Sciatic nerve (tissue), 2 donors: Measurements from ENCODE around the gene CMSS1. TPM values are rescaled to one million over a fixed set of nuclear protein-coding genes. Genes with fewer than 3 reads are reported as not detected.

ENCODE experiments used
- ATAC-seq: fragments of 200-7000 bp; cut with Tn5 transposase; one replicate; pipeline ENCODE4 v1.9.1; 2020; ENCODE audit warnings: mild to moderate bottlenecking, moderate library complexity
- DNase-seq: peaks from one replicate; pipeline ENCODE4 v3.0.0-alpha.2; 2020; ENCODE audit warnings: low spot score
- intact Hi-C: fragments of 100-400 bp; cut with DNase I; formaldehyde crosslinking; loops from one replicate; pipeline ENCODE4 v1.14.2; 2022
- total RNA-seq: library from RNA; stranded (reverse); fragmentation: NEBNext Ultra II Directional; extraction: Animal tissue kit (Norgen Biotek cat#: 25700); gene quantifications from one replicate; pipeline ENCODE4 v1.2.1, GENCODE V29; 2021
- donor health status: DM: no; HTN: no; CAD: no.
- donor health status: DM: no; HTN: no; CAD: no.

The CMSS1 gene
- total RNA-seq = 26.7 TPM

DNA sequence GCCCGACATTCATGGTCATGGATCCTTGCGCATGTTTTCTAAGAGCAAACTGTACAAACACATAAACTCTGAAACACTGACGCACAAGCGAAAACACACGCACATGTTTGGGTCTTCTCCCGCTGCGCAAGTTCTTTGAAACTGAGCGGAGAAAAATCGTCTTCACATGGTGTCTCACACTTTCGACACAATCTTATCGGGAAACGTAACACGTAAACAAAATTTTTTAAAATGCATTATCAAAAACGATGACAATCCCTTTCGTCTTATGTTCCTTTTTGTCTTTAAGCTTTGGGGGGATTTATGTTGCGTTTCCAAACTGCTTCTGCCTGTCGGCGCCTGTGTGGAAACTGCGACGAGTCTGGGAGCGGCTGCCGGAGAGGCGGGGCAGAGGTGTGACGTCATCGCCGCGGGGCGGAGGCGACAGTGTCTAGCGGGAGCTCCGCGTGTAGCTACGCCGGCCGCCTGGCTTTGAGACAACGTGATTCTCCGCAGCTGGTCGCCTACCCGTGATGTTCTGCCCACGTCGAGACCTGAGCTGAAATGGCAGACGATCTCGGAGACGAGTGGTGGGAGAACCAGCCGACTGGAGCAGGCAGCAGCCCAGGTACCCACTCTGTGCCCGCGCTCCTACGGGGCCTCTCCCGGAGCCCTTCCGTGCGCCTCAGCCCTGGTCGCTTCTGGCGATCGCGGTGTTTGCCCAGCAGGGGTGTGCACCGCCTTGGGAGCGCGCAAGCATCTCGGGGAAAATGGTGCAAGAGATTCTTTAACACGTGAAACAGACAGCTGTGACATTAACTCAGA lies at the start of gene CMSS1:
TSS of gene CMSS1 (plus strand) at position 426 of the 804 bp plus-strand sequence.
- peak; percentile 98 for DNase-seq
- peak; percentile 99 for ATAC-seq
- intact Hi-C loops = no loop called here

DNA sequence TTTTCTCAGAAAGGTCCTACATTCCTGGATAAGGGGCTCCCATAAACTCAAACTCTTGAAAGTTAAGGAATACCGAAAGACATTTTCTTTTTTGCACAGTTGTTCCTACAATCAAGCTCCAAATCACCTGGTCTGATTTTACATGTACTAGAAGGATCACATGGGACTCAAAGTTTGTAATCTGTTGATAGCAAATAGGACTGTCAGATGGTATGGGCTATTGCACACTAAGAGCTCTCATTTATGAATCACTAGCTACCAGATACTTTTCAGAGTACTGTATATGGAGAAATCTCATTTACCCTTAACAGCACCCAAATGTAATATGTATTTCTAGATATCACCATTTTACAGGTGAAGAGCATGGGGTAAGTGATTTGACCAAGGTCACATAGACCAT lies 49.5 kb upstream of the CMSS1 start:
- no peak for ATAC-seq
- DNase-seq = no peak
- intact Hi-C loops = no loop called here

DNA sequence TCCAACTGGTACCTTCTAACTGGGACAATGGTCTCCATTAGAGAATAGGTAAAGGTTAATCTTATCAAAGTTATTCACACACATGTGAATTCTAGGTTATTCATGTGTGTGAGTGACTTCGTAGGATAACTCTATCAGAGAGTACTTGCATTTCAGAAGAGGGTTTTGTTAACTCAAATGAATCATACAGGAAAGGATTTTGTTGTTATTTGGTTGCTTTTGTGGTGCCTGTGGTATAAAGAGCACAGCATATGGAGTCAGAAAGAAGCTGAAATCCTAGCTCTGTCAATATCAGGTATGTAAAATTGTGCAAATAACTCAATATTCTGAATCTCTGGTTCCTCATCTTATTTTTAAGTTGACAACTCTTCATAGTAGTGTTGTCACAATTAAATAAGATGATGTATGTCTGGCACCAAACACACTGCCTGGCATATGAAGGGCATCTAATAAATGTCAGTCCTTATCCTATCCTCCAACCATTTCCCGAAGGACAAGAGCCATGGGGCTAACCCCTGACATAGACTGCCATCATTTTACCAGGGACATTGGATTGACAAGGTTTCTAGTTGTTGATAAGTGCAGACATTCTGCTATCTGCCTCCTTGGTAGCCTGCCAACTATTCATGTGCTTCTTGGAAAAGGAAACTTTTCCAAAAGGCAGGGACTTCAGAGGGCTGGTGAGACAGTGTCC lies 48.7 kb upstream of the CMSS1 start:
- DNase-seq (no peak), ATAC-seq (no peak)
- intact Hi-C loops = no loop called here

DNA sequence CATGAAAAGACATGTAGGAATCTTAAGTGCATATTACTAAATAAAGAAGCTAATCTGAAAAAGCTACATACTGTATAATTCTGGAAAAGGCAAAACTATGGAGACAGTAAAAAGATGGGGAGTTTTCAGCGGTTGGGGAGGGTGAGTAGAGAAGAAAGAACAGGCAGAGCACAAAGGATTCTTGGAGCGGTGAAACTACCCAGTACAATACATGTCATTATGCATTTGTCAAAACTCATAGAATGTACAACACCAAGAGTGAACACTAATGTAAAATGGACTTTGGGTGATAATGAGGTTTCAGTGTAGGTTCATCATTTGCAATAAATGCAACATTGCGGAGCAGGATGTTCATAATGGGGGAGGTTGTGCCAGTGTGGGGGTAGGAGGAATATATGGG lies 45.5 kb upstream of the CMSS1 start:
- no peak for DNase-seq
- intact Hi-C loops = no loop called here
- no peak for ATAC-seq

DNA sequence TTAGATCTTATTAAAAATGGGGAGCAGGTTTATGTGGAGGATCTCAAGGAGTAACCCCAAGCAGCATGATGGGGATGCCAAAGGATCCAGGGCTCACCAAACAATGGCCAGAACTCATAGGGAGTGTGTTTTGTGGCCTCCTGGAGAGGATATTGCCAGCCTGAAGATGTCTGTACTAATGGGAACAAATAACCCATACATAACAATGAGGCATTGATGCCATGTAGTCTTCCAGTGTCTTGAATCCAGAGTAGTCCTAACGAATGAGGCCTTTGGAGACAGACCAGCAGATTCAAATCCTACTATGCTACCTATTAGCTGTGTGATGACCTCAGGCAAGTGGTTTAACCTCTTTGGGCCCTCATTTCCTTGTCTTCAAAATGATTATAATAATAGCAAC lies 45.0 kb upstream of the CMSS1 start:
- ATAC-seq (no peak), DNase-seq (no peak)
- intact Hi-C loops = no loop called here

DNA sequence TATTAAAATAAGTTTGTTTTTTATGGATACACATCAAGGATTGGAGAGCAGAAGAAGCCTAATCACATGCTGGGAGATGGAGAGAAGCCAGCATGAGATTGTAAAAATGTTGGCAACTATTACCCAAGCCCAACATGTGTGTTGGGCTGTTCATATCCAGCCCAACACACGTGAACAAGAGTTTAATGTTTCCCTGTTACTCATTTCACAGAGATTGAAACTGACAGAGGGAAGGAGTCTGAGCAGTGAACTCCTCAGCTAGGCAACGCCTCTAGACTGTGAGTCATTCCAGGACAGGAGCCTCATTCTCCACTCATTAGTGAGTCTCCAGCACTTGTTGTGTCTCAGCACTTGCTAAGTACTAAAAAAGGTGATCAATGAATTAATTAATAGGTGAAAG lies 43.2 kb upstream of the CMSS1 start:
- DNase-seq (no peak), ATAC-seq (peak; percentile 73)
- intact Hi-C loops = no loop called here

DNA sequence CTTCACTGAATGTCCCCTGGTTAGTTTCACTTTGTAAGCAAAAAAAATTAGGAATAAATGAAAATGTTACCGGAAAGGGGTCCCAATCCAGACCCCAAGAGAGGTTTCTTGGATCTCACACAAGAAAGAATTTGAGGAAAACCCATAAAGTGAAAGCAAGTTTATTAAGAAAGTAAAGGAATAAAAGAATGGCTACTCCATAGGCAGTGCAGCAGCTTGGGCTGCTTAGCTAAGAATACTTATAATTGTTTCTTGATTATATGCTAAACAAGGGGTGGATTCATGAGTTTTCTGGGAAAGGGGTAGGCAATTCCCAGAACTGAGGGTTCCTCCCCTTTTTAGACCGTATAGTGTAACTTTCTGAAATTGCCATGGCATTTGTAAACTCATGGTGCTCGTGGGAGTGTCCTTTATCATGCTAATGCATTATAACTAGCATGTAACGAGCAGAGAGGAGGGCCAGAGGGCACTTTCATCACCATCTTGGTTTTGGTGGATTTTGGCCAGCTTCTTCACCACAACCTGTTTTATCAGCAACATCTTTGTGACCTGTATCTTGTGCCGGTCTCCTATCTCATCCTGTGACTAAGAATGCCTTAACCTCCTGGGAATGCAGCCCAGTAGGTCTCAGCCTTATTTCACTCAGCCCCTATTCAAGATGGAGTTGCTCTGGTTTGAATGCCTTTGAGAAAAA lies 41.0 kb upstream of the CMSS1 start:
- DNase-seq (no peak), ATAC-seq (no peak)
- intact Hi-C loops = no loop called here

DNA sequence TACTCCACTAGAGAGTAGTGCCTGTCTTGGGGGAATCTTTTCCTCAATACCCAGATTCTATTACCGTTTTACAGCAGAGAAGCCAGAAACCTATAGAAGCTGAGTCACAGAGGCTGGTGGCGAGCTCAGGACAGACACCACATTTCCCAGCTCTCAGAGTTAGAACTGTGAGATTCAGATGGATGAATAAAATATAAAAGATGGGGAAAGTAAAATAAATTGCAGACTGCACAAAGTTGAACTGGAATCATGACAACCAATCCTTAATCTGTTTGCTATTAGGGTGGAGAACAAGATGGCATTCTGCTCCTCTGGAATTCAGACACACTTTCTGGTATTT lies 40.5 kb upstream of the CMSS1 start:
- no peak for DNase-seq
- intact Hi-C loops = no loop called here

GRCh38 chr3:99777708-99778107 lies 40.0 kb upstream of the CMSS1 start:
- no peak for ATAC-seq
- intact Hi-C loops = no loop called here
- DNase-seq = no peak

More for the DNA sequence above, 40.5 kb upstream of the CMSS1 start:
- ATAC-seq = no peak

DNA sequence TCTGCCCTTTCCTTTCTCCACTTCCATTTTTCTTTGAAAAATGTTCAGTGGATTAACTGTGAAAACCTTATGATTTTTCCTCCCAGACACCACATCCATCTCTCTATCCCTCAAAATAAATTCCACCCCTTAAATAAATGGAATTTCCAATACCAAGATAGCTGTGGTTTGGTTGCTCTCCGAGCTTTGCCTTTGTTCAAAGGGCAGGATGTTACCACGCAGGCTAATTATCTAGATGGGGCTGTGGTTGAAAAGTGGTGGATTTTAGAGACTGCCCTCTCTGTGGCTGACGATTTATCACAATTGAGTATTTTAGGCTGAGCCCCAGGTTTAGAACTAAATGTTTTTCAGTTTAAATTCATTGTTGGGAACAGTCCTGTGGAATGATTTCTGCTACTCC lies 36.9 kb upstream of the CMSS1 start:
- DNase-seq = no peak
- intact Hi-C loops = no loop called here
- no peak for ATAC-seq

- intact Hi-C loops = no loop called here
- DNase-seq = no peak
- ATAC-seq = no peak
Measured at GRCh38 chr3:99781761-99782160, 35.9 kb upstream of the CMSS1 start.

- DNase-seq = no peak
- intact Hi-C loops = no loop called here
- ATAC-seq = peak; percentile 88
Measured at GRCh38 chr3:99783011-99783573, 34.6 kb upstream of the CMSS1 start.

- DNase-seq (peak; percentile 65), ATAC-seq (peak; percentile 94)
- intact Hi-C loops = no loop called here
Measured at GRCh38 chr3:99789011-99789721, 28.5 kb upstream of the CMSS1 start.

DNA sequence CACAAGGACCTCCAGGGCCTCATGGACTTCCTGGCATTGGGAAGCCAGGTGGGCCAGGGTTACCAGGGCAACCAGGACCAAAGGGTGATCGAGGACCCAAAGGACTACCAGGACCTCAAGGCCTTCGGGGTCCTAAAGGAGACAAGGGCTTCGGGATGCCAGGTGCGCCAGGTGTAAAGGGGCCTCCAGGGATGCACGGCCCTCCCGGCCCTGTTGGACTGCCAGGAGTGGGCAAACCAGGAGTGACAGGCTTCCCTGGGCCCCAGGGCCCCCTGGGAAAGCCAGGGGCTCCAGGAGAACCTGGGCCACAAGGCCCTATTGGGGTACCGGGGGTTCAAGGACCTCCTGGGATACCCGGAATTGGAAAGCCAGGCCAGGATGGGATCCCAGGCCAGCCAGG lies 23.2 kb upstream of the CMSS1 start:
- ATAC-seq (no peak), DNase-seq (no peak)
- intact Hi-C loops = loop anchor here (5.0 kb wide), 1 partner anchor 767 kb away; no protein-coding TSS in a partner anchor

GRCh38 chr3:99795573-99795972 lies 22.1 kb upstream of the CMSS1 start:
- ATAC-seq = peak; percentile 25

DNA sequence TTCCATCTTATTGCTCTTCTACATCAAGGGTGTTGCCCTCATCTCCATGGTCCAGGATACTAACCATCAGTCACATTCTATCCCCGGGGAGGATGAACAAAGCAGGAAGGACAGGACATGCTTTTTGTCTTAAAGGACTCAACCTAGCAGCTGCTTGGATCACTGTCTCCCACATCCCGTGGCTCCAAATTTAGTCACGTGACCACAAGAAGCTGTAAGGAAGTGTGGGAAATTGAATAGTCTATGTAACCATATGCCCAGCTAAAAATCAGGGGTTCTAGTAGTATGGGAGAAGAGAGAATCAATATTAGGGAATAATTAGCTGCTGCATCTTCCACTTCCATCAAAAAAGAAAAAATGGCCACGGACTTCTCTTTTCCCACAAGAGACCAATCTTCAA lies 18.2 kb upstream of the CMSS1 start:
- DNase-seq (no peak), ATAC-seq (no peak)
- intact Hi-C loops = no loop called here

More at GRCh38 chr3:99795573-99795972, 22.1 kb upstream of the CMSS1 start:
- DNase-seq = no peak
- intact Hi-C loops = no loop called here

DNA sequence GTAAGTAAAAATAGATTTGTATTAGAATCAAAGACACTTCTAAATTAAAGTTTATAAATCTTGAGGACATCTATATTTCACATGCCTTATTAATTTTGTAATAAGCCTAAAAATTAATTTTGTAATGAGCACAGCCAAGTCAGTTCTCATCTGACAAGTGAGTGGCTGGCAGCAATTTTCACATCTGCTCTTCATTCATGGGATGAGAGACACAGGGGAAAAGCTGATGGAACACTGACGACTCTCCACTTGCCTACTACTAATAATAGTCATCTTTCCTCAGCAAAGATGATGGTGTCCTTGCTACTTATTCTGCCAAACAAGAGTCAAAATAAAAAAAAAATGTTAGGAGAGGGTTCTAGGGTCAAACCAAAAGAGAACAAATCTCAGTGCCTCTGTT lies 14.4 kb upstream of the CMSS1 start:
- intact Hi-C loops = no loop called here
- peak; percentile 58 for ATAC-seq
- DNase-seq = no peak

DNA sequence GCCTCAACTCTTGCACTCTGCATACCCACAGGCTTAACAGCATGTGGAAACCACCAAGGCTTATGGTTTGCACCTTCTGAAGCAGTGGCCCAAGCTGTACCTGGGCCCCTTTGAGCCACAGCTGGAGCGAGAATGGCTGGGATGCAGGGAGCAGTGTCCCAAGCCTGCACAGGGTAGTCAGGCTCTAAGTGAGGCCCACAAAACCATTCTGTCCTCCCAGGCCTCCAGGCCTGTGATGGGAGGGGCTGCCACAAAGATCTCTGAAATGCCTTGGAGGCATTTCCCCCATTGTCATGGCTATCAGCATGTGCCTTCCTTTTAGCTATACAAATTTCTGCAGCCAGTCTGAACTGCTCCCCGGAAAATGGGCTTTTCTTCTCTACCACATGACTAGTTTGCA lies 12.5 kb upstream of the CMSS1 start:
- intact Hi-C loops = no loop called here
- no peak for ATAC-seq
- DNase-seq = no peak

- DNase-seq (no peak), ATAC-seq (peak; percentile 52)
- intact Hi-C loops = no loop called here
Measured at GRCh38 chr3:99808163-99808794, 9.4 kb upstream of the CMSS1 start.
